Activated CD8-positive, alpha-beta T cell treated with anti-CD3 and anti-CD28 coated beads, Interleukin-2, amount 10 ng/mL, durations not matched to agents 7 days and 5 days (primary cell): ENCODE measurements around the gene GAS2L1. TPM values are rescaled to one million over a fixed set of nuclear protein-coding genes. Genes with fewer than 3 reads are reported as not detected.
"Not testable (repeated sequence)": the region's sequence is repeated elsewhere in the genome, so short reads cannot be mapped to it uniquely, and the experiment has no call there.

Experiments
- ATAC-seq: fragments of 150-1000 bp; cut with Tn5 transposase; one replicate; pipeline ENCODE4 v1.10.0; 2021; ENCODE audit warnings: moderate library complexity
- CTCF ChIA-PET: fragments of 350-600 bp; sonication (Branson Sonifier 250); formaldehyde crosslinking; loops from one replicate; lab custom pipeline; 2021; ENCODE audit warnings: antibody characterized with exemption; lab: Charles Lee
- POLR2A ChIA-PET: fragments of 350-600 bp; sonication (Branson Sonifier 250); formaldehyde crosslinking; loops from one replicate; lab custom pipeline; 2021; ENCODE audit warnings: antibody characterized with exemption; lab: Charles Lee
- DNase-seq: peaks from one replicate; pipeline ENCODE4 v3.0.0-alpha.2; 2020
- H3K27ac Mint-ChIP-seq: one replicate; pipeline ENCODE4 v1.8.0; 2021; ENCODE audit warnings: mild to moderate bottlenecking, mixed read lengths
- H3K27me3 Mint-ChIP-seq: one replicate; pipeline ENCODE4 v1.8.0; 2021; ENCODE audit warnings: low read depth, mixed read lengths
- H3K36me3 Mint-ChIP-seq: one replicate; pipeline ENCODE4 v1.8.0; 2021; ENCODE audit warnings: low read depth, mixed read lengths
- H3K4me1 Mint-ChIP-seq: one replicate; pipeline ENCODE4 v1.8.0; 2021; ENCODE audit warnings: low read depth, mixed read lengths
- H3K4me3 Mint-ChIP-seq: one replicate; pipeline ENCODE4 v1.8.0; 2021; ENCODE audit warnings: mild to moderate bottlenecking, mixed read lengths
- H3K9me3 Mint-ChIP-seq: one replicate; pipeline ENCODE4 v1.8.0; 2022; ENCODE audit warnings: mixed read lengths; ENCODE audit not compliant: insufficient read depth
- total RNA-seq, 2 experiments: library from RNA; stranded (reverse); gene quantifications; one replicate each; pipeline ENCODE4 v1.2.3, GENCODE V29; 2021

The GAS2L1 gene
- total RNA-seq, 2 experiments from 2014 or later = 10.9 to 11.4 TPM

DNA sequence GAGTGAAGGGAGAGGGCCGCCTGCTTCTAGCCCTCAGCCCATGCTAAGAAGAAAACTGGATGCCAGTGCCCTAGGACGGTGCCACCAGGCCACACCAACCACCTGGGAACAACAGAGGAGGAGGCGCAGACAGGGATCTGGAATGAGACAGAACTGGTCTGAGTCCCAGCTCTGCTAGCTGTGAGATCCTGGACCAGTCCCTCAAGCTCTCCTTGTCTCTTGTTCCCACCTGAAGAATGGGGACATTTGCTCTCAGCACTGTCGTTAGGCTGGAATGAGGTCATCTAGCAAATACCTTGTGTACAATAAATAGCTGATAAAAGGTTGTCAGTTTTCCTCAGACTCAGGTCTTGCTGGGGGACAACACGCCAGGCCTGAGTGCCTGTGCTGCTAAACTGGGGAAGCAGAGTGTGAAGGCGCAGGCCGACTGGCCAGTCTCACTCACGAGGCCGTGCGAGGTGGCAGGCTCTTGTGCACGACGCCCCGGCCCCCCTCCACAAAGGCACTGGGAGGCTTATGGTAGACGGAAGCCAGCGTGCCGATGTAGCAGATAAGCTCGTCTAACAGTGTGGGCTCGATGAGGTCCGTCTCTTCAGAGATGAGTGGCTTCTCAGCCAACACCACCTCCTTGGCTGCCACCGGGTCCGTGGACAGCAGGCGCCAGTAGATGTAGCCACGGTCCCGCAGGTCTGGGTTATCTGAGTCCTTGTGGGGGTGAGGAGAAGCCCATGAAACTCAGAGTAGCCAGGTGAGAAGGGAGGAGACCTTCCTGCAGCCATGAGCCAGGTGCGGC is 34.8 kb downstream of the GAS2L1 start:
- ChIA-PET POLR2A (no interaction called here), CTCF (no interaction called here)
- Mint-ChIP-seq H3K27me3 (no peaks in the 10 kb centered on the region), H3K36me3 (peaks cover 41% of the 10 kb centered on the region), H3K9me3 (no peaks in the 10 kb centered on the region), H3K4me3 (no peak overlapping the region), H3K27ac (no peak overlapping the region), H3K4me1 (no peaks in the 10 kb centered on the region)
- DNase-seq (no peak), ATAC-seq (no peak)

DNA sequence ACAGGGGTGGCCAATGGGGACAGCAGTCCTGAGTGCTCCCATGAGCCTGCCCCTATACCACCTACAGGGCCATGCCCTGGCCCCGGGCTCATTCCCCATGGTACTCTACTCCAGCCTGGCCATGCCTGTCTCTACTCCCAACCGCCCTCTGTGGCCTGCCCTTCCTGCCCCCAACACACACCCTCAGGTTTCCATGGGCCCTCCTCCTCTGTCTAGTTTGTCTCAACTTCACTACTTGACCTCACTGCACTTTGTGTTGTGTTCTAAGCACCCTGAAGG is 35.3 kb downstream of the GAS2L1 start:
- no peak for ATAC-seq

DNA sequence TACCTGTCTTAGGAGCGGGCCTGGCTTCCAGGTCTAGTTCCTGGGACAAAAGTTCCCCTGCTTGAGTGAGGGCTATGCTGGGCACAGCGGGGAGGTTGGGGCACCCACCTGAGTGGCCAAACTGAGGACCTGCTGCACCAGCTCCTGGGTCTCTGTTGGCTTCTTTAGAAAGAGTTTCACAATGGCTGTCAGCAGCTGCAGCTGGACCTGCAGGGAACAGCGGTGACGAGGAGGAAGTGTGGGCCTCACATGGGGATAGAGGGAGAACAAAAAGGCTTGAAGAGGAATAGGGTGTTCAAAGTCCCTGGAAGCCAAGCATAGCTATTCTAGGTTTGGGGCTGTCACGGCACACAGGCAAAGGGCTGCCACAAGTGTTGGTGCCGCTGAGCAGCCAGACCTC is 35.7 kb downstream of the GAS2L1 start:
- no peaks in the 10 kb centered on the region for H3K27me3 Mint-ChIP-seq
- ChIA-PET POLR2A (no interaction called here), CTCF (no interaction called here)
- H3K27ac Mint-ChIP-seq = no peak overlapping the region
- H3K36me3 Mint-ChIP-seq = peaks cover 47% of the 10 kb centered on the region
- DNase-seq = no peak
- H3K4me1 Mint-ChIP-seq = no peaks in the 10 kb centered on the region
- no peaks in the 10 kb centered on the region for H3K9me3 Mint-ChIP-seq
- ATAC-seq = no peak
- H3K4me3 Mint-ChIP-seq = no peak overlapping the region

More for the DNA sequence above, 35.3 kb downstream of the GAS2L1 start:
- ChIA-PET POLR2A (no interaction called here), CTCF (no interaction called here)
- Mint-ChIP-seq H3K9me3 (no peaks in the 10 kb centered on the region), H3K4me3 (no peak overlapping the region), H3K4me1 (no peaks in the 10 kb centered on the region), H3K27ac (no peak overlapping the region), H3K36me3 (peaks cover 44% of the 10 kb centered on the region), H3K27me3 (no peaks in the 10 kb centered on the region)
- no peak for DNase-seq

DNA sequence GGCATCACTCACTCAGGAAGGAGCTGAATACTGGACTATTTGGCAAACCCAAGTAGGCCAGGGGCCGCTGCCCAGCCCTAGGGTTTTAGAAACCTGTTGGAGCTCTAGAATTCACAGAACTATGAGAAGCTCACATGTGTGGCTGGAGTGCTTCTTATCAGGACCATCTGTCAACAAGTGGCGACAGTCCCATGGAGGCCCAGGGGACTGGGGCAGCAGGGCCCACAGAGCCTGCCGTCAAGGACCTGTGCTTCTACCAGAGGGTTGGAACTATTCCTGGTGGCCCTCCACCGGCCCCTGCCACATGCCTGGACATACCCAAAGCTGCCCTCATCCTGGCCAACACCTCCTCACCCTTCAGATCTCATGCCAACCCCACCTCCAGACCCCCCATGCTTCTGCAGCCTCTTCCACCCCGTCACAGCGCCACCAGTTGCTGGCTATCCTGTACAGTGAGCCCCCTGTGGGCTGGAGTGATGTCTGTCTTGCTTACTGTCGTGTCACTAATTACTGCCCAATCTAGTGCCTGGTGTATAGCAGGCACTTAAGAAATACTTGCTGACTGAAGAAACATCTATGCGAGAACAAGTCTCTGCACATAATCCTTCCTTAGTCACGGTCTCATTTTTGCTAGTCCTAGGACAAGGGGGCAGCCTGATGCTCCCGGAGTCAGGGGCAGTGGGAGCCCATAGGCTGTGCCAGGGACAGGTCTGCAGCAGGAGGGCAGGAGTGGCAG is 36.3 kb downstream of the GAS2L1 start:
- ATAC-seq (no peak), DNase-seq (no peak)
- H3K4me3 Mint-ChIP-seq = no peak overlapping the region
- H3K4me1 Mint-ChIP-seq = no peaks in the 10 kb centered on the region
- no peak overlapping the region for H3K27ac Mint-ChIP-seq
- POLR2A ChIA-PET = no interaction called here
- no peaks in the 10 kb centered on the region for H3K9me3 Mint-ChIP-seq
- CTCF ChIA-PET = no interaction called here
- peaks cover 52% of the 10 kb centered on the region for H3K36me3 Mint-ChIP-seq
- no peaks in the 10 kb centered on the region for H3K27me3 Mint-ChIP-seq

DNA sequence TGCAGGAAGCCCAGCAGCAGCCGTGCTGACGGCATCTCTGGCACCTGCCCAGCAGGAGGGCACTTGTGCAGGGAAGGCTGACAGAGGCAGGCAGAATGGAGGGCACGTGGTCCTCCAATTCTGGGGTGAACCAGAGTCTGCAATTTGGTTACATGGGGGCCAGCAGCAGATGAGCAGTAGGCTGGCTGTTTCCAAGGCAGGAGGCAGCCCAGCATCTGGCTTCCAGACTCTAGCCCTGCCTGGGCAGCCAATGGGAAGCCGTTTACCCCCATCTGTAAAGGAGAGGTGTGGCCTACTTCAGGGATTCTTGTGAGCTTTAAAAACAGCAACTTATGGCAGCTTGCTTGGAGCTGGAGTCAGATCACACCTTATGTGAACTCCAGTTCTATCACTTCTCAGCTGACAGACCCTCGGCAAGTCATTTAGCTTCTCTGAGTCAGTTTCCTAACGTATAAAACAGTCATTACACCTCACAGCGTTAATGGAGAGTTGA is 36.9 kb downstream of the GAS2L1 start:
- Mint-ChIP-seq H3K27me3 (no peaks in the 10 kb centered on the region), H3K9me3 (no peaks in the 10 kb centered on the region), H3K27ac (no peak overlapping the region), H3K36me3 (peaks cover 46% of the 10 kb centered on the region), H3K4me3 (no peak overlapping the region), H3K4me1 (no peaks in the 10 kb centered on the region)
- DNase-seq = no peak
- CTCF ChIA-PET = no interaction called here
- ATAC-seq = no peak
- POLR2A ChIA-PET = no interaction called here

DNA sequence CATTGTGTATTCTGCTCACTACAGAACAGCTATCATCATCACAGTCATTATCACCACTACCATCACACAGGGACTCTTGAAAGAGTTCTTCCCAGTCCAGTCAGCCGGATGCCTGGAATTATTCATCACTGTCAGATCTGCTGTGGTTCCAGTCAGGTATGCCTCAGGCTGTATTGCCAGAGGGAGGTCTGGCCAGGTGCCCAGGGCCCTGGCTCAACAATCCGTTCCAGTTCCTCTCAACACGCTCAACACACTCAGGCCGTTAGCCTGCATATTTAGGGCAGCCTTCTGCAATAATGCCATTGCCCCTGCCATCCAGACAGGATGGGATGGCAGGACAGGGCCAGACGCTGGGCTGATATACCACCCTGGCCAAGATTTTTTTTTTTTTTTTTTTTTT is 37.7 kb downstream of the GAS2L1 start:
- Mint-ChIP-seq H3K36me3 (peaks cover 47% of the 10 kb centered on the region), H3K4me1 (no peaks in the 10 kb centered on the region), H3K27ac (no peak overlapping the region), H3K27me3 (no peaks in the 10 kb centered on the region), H3K9me3 (no peaks in the 10 kb centered on the region), H3K4me3 (no peak overlapping the region)
- ChIA-PET CTCF (no interaction called here), POLR2A (no interaction called here)
- DNase-seq (no peak), ATAC-seq (no peak)

DNA sequence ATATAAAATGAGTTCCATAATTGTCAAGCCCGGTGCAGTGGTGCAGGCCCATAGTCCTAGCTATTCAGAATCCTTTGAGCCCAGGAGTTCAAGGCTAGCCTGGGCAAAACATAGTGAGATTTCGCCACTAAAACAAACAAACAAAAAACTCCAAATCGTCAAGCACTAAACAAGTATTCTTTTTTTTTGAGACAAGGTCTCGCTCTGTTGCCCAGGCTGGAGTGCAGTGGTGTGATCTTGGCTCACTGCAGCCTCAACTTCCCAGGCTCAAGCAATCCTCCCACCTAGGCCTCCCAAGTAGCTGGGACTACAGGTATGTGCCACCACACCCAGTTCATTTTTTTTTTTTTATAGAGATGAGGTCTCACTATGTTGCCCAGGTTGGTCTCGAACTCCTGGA is 38.4 kb downstream of the GAS2L1 start:
- POLR2A ChIA-PET, H3K27me3 Mint-ChIP-seq, H3K4me1 Mint-ChIP-seq, H3K9me3 Mint-ChIP-seq, CTCF ChIA-PET, H3K27ac Mint-ChIP-seq, H3K4me3 Mint-ChIP-seq, DNase-seq, ATAC-seq: not testable (repeated sequence)
- H3K36me3 Mint-ChIP-seq = peaks cover 49% of the 10 kb centered on the region

DNA sequence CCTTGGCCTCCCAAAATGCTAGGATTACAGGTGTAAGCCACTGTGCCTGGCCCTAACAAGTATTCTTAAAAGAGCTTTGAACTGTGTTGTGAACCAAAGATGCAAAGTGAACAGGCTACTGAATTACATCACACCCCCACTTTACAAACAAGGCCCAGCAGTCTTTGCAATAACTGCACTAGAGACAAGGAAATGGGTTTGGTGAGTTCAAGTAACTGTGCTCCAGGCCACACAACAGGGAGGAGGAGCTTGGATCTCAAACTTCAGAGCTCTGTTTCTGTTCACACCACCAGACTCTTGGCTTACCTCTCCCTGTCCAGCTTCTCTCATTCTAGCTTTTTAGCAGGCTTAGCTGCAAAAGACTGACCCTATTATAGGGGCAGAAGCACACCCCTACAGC is 39.5 kb downstream of the GAS2L1 start:
- ChIA-PET POLR2A (no interaction called here), CTCF (interaction anchor here (1.4 kb wide), 1 partner anchor 34 kb away, joined by 3 read pairs; no protein-coding TSS in a partner anchor)
- DNase-seq (no peak), ATAC-seq (no peak)
- Mint-ChIP-seq H3K27ac (no peak overlapping the region), H3K36me3 (peaks cover 56% of the 10 kb centered on the region), H3K9me3 (no peaks in the 10 kb centered on the region), H3K27me3 (no peaks in the 10 kb centered on the region), H3K4me1 (no peaks in the 10 kb centered on the region), H3K4me3 (no peak overlapping the region)

DNA sequence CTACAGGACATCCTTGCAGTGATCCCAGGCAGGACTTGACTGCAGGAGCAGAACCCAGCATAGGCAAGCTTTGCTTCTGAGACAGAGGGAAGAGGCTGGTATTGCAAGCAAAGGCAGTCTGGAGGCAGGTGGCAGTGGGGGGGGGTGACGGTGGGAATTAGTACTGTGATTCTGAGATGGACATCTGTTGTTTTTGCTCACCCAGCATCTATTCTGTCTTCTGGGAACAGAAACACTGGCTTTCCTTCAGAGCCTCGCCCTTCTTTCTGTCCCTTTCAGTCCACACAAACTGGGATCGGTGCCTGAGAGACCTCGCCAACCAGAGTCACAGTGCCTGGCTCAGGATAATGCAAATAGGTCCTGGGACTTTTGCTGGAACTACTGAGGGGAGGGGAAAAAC is 40.2 kb downstream of the GAS2L1 start:
- H3K4me3 Mint-ChIP-seq = no peak overlapping the region
- no peaks in the 10 kb centered on the region for H3K4me1 Mint-ChIP-seq
- H3K27ac Mint-ChIP-seq = no peak overlapping the region
- H3K9me3 Mint-ChIP-seq = no peaks in the 10 kb centered on the region
- ATAC-seq (no peak), DNase-seq (no peak)
- H3K27me3 Mint-ChIP-seq = no peaks in the 10 kb centered on the region
- ChIA-PET CTCF (interaction anchor here (1.4 kb wide), 1 partner anchor 34 kb away, joined by 3 read pairs; no protein-coding TSS in a partner anchor), POLR2A (no interaction called here)
- H3K36me3 Mint-ChIP-seq = peaks cover 63% of the 10 kb centered on the region

DNA sequence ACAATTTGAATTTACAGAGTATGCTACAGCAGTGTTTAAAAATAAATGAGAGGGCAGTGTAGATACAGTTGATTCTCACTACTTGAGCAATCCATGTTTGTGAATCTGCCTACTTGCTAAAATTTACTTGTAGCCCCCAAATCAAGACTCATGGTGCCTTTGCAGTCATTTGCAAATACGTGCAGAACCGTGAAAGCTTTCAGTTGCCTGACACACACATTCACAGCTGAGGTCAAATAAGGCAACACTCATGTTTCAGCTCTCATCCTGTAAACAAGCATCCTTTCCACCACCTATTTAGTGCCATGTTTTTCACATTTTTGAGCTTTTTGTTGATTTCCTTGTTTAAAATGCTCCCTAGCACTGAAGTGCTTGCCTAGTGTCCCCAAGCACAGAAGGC is 41.6 kb downstream of the GAS2L1 start:
- H3K36me3 Mint-ChIP-seq = peaks cover 56% of the 10 kb centered on the region
- DNase-seq (no peak), ATAC-seq (no peak)
- ChIA-PET CTCF (no interaction called here), POLR2A (no interaction called here)
- H3K4me1 Mint-ChIP-seq = no peaks in the 10 kb centered on the region
- no peaks in the 10 kb centered on the region for H3K9me3 Mint-ChIP-seq
- H3K27me3 Mint-ChIP-seq = no peaks in the 10 kb centered on the region
- no peak overlapping the region for H3K27ac Mint-ChIP-seq
- no peak overlapping the region for H3K4me3 Mint-ChIP-seq

DNA sequence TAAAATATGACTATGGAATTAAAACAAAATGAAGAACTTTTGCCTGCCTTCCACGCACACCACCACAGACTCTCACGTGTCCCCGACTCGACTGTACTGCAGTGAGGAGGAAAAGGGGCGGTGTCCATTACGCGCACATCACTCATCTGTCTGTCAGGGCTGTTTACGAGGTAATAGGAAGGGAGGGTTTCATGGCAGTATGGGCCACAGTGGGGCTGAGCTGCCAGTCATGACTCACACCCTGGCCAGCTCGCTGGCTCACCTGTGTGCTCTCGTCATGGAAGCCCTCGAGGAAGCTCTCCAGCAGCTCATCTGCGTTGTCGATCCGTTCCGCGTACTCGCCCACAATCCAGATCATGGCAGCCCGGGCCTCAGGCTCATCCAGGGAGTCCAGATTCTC is 42.5 kb downstream of the GAS2L1 start:
- ChIA-PET POLR2A (no interaction called here), CTCF (no interaction called here)
- no peaks in the 10 kb centered on the region for H3K27me3 Mint-ChIP-seq
- no peaks in the 10 kb centered on the region for H3K4me1 Mint-ChIP-seq
- no peak overlapping the region for H3K27ac Mint-ChIP-seq
- no peaks in the 10 kb centered on the region for H3K9me3 Mint-ChIP-seq
- peaks cover 59% of the 10 kb centered on the region for H3K36me3 Mint-ChIP-seq
- H3K4me3 Mint-ChIP-seq = no peak overlapping the region
- ATAC-seq (no peak), DNase-seq (no peak)

DNA sequence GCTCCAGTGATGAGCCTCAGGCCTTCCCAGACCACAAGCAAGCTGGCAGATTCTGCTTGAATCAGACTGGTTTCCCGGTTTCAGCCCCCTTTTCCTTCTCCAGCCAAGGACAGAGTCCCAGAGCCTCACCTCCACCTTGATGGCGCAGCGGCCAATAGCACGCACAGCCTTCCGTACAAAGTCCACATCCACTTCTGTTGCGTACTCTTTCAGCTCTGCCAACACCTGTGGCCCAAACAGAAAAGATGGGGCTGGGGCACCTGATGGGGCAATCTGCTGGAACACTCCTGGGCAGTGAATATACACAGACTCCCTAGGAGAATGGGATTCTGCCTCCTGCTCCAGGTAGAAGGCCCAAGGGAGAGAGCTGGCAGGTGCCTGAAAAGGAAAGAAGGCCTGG is 44.6 kb downstream of the GAS2L1 start:
- ChIA-PET CTCF (no interaction called here), POLR2A (no interaction called here)

More for the DNA sequence above, 44.6 kb downstream of the GAS2L1 start:
- Mint-ChIP-seq H3K4me1 (no peaks in the 10 kb centered on the region), H3K4me3 (no peak overlapping the region), H3K27ac (no peak overlapping the region), H3K36me3 (peaks cover 56% of the 10 kb centered on the region), H3K9me3 (no peaks in the 10 kb centered on the region), H3K27me3 (no peaks in the 10 kb centered on the region)
- no peak for DNase-seq
- ATAC-seq = no peak
